T-helper 2 cell treated with Interferon-gamma antibody and Interleukin-4, amounts not matched to agents 100 ng/mL and 5 ng/mL, for 36 hours (primary cell): ENCODE measurements around the gene CLEC2D. TPM values are rescaled to one million over a fixed set of nuclear protein-coding genes. Genes with fewer than 3 reads are reported as not detected.

ENCODE experiments used
- intact Hi-C: fragments of 100-400 bp; cut with micrococcal nuclease; formaldehyde crosslinking; loops from one replicate; pipeline ENCODE4 v1.15.1; 2023
- total RNA-seq: library from RNA; stranded (reverse); gene quantifications from 2 replicates; pipeline ENCODE4 v1.2.3, GENCODE V29; 2022

Gene CLEC2D
- total RNA-seq, result 267 and 269 TPM in 2 replicates

GRCh38 chr12:9669534-9669933 lies at the start of gene CLEC2D:
Gene CLEC2D, plus strand, starts transcription at chr12:9669713. Its CDS starts 22 bp downstream, at chr12:9669735.
- intact Hi-C loops, result loop anchor here (1.0 kb wide), 1 partner anchor 19 kb away; no protein-coding TSS in a partner anchor

- intact Hi-C loops, result no loop called here
These were observed 44.5 kb upstream of the CLEC2D start for GRCh38 chr12:9625019-9625418.

- intact Hi-C loops, result no loop called here
These were observed 43.2 kb upstream of the CLEC2D start for GRCh38 chr12:9626291-9626690.

GRCh38 chr12:9626821-9627220 lies 42.7 kb upstream of the CLEC2D start:
- intact Hi-C loops, result no loop called here

- intact Hi-C loops, result loop anchor here (5.0 kb wide), 1 partner anchor 40 kb away; no protein-coding TSS in a partner anchor
These were observed 36.7 kb upstream of the CLEC2D start for GRCh38 chr12:9632766-9633165.

- intact Hi-C loops, result loop anchor here (1.0 to 5.0 kb wide), 5 partner anchors 13 to 303 kb away; no protein-coding TSS in a partner anchor
These were observed 35.2 kb upstream of the CLEC2D start for GRCh38 chr12:9634177-9634803.

- intact Hi-C loops, result loop anchor here (1.0 to 5.0 kb wide), 5 partner anchors 12 to 304 kb away; no protein-coding TSS in a partner anchor
These were observed 34.4 kb upstream of the CLEC2D start for GRCh38 chr12:9634969-9635754.

GRCh38 chr12:9636150-9636850 lies 33.2 kb upstream of the CLEC2D start:
- intact Hi-C loops, result no loop called here

GRCh38 chr12:9636851-9637206 lies 32.7 kb upstream of the CLEC2D start:
- intact Hi-C loops, result no loop called here

- intact Hi-C loops, result no loop called here
These were observed 29.5 kb upstream of the CLEC2D start for GRCh38 chr12:9640024-9640423.

- intact Hi-C loops, result no loop called here
These were observed 26.8 kb upstream of the CLEC2D start for GRCh38 chr12:9642606-9643265.

- intact Hi-C loops, result no loop called here
These were observed 26.2 kb upstream of the CLEC2D start for GRCh38 chr12:9643266-9643660.

GRCh38 chr12:9644985-9645551 lies 24.4 kb upstream of the CLEC2D start:
- intact Hi-C loops, result loop anchor here (5.0 kb wide), 1 partner anchor 37 kb away; no protein-coding TSS in a partner anchor

GRCh38 chr12:9646794-9647781 lies 22.4 kb upstream of the CLEC2D start:
- intact Hi-C loops, result loop anchor here (1.0 to 5.0 kb wide), 2 partner anchors 13 to 35 kb away; no protein-coding TSS in a partner anchor

- intact Hi-C loops, result loop anchor here (1.0 to 5.0 kb wide), 8 partner anchors 14 to 221 kb away; partner anchors contain the start of genes CD69 and CLEC2B
These were observed 21.4 kb upstream of the CLEC2D start for GRCh38 chr12:9647825-9648700.

- intact Hi-C loops, result loop anchor here (1.0 to 5.0 kb wide), 7 partner anchors 33 to 220 kb away; partner anchors contain the start of genes CD69 and CLEC2B
These were observed 20.6 kb upstream of the CLEC2D start for GRCh38 chr12:9648701-9649531.

GRCh38 chr12:9649532-9649940 lies 20.0 kb upstream of the CLEC2D start:
- intact Hi-C loops, result loop anchor here (2.0 to 5.0 kb wide), 3 partner anchors 33 to 219 kb away; partner anchors contain the start of gene CLEC2B
